GM18861 (cell line): ENCODE measurements around the gene RNF151.
"Not testable (repeated sequence)": the region's sequence is repeated elsewhere in the genome, so short reads cannot be mapped to it uniquely, and the experiment has no call there.

Experiments used
- ATAC-seq: cut with Tn5 transposase; IDR thresholded peaks from one replicate; pipeline ENCODE4 v1.9.1; 2021; ENCODE audit not compliant: unreplicated experiment

RNF151 gene

DNA sequence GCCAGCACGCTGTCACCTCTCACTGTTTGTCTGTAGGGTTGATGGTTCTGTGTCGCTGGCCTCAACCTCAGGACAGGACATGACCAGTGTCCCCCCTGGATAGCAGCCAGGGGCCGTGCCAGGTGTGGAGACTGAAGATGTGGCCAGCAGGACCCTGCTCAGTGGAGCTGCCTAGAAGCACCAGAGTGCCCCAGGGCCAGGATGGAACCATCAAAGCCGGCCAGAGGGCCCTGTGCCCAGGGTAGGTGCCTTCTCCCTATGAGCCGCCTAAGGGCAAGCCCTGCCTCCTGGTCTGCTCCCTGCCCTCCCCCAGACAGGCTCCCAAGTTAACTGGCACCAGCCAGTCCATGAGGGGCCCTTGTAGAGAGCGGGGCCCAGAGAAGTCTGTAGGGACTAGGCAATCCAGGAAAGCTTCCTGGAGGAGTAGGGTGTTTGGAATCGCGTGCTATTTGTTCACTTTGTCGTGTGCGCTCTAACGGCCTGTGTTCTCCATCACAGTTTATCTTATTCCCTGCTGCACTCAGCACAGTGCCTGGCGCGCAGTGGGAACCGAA is 7.9 kb upstream of the RNF151 start:
- no peak for ATAC-seq

DNA sequence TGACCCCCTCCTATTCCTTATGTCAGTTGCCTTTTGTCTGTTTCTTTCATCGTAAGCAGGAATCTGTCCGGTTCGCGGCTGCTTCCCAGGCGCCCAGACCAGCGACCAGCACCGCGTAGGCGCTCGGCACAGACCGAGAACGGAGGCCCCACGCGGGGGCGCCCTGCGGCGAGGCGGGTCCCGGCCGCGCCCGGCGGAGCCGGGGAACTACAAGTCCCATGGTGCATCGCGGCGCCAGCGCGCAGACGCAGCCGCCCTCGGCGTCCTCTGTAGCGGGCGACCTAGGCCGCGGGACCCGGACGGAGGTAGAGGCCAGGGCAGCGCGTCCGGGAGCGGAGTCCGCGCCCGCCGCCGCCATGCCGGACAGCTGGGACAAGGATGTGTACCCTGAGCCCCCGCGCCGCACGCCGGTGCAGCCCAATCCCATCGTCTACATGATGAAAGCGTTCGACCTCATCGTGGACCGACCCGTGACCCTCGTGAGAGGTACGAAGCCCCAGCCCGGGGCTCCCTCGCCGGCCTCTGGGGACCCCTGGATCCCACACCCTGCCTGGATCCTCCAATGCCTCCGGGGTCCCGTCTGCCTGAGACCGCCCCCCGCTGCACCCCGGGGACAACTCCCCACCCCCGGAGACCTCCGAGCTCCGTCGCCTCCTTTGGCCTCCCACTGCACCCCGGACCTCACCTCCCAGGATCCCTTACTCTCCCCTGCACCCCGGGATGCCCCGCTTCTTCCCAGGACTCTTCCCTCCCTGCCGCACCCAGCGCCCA is 7.2 kb upstream of the RNF151 start, which contains the start of gene NDUFB10:
TSS of gene NDUFB10 (plus strand) at position 270 of the 771 bp plus-strand sequence. CDS start at position 357, 87 bp downstream.
- ATAC-seq: peak; percentile 70

DNA sequence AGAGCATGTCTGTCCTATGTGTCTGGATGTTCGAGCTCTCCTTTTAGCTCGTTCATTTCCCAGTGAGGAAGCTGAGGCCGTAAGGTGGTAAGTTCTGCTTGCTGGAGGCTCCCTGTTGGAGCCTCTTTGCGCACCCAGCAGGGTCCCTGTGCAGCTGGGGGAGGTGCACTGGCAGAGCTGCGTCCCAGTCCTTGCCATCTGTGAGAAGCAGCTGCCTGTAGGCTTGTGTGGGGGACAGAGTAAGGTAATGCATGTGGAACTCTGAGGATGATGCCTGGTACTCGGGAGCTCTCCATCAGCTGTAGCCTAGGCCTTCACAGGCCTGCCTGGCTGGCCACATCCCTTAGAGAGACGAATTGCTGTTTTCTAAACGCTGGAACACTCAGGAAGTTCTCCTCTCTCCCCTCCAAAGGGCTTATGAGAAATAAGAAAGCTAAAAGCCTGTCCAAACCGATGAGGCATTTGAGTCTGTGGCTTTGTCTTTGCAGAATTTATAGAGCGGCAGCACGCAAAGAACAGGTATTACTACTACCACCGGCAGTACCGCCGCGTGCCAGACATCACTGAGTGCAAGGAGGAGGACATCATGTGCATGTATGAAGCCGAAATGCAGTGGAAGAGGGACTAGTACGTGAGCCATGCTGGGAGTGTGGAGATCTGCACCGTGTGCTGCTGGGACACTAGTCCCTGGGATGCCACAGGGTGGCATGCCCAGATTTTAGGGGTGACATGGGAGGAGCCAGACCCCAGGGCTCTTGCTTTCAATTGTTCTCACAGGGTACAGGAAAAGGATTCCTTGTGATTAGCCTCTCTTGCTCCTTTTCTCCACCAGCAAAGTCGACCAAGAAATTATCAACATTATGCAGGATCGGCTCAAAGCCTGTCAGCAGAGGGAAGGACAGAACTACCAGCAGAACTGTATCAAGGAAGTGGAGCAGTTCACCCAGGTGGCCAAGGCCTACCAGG is 5.7 kb upstream of the RNF151 start:
- ATAC-seq: no peak

GRCh38 chr16:1961651-1962067 is 5.0 kb upstream of the RNF151 start:
- no peak for ATAC-seq

DNA sequence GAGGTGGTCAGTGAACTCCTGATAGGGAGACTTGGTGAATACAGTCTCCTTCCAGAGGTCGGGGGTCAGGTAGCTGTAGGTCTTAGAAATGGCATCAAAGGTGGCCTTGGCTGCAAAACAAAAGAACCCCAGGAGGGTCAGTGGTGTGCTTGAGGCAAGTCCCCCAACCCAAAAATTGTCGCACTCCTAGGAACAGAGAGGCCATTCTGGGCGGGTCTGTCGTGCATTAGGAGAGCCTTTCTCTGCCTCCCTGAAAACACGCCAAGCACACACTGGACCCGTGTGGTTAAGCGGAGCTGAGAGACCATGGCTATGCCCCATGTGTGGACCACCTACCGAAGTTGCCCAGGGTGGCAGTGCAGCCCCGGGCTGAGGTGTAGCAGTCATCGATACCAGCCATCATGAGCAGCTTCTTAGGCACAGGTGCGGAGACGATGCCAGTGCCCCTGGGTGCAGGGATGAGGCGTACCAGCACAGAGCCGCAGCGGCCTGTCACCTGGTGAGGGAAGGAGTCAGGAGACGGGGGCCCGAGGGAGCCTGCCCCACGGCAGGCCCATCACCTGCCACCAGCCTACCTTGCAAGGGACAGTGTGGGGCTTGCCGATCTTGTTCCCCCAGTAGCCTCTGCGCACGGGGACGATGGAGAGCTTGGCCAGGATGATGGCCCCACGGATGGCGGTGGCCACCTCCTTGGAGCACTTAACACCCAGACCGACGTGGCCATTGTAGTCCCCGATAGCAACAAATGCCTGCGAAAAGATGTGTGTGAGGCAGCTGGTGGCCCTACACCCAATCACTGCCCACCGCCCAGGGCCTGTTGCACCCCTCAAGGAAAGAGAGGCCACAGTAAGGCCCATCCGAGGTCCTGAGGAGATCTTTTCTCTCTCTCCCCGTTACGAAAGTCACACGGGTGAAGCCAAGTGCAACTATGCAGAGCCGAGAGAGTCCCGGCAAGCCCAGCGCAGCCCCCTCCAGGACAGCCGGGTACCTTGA is 4.2 kb upstream of the RNF151 start:
- not testable (repeated sequence) for ATAC-seq

DNA sequence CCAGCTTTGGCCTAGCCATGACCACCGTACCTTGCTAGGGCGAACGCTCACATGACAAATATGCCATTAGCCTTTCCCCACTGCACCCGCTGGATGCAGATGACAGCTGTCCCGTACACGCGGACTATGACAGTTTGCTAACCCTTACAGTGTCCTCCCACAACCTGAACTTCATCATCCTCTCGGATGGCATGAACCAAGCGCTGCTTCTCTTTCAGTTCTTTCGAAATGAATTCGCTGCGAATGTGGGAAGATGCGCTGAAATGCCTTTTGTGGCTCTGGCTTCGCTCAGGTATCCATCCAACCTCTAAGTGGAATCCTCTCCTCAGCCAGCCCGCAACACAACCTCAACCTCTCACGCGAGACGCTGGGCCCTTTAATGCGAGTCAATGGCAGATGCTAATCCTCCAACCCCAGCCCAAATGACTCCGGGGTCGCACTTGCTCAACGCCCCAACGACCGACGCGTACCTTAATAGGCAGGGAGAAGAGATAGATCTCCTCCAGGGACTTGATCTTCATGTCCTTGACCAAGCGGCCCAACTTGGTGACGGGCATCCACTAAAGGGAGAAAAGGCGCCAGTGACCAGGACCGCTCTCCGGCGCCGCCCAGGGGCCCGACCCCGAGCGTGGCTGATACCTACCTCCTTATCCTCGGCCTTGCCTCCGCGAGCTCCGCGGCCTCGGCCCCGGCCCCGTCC is 2.7 kb upstream of the RNF151 start:
- ATAC-seq: no peak

DNA sequence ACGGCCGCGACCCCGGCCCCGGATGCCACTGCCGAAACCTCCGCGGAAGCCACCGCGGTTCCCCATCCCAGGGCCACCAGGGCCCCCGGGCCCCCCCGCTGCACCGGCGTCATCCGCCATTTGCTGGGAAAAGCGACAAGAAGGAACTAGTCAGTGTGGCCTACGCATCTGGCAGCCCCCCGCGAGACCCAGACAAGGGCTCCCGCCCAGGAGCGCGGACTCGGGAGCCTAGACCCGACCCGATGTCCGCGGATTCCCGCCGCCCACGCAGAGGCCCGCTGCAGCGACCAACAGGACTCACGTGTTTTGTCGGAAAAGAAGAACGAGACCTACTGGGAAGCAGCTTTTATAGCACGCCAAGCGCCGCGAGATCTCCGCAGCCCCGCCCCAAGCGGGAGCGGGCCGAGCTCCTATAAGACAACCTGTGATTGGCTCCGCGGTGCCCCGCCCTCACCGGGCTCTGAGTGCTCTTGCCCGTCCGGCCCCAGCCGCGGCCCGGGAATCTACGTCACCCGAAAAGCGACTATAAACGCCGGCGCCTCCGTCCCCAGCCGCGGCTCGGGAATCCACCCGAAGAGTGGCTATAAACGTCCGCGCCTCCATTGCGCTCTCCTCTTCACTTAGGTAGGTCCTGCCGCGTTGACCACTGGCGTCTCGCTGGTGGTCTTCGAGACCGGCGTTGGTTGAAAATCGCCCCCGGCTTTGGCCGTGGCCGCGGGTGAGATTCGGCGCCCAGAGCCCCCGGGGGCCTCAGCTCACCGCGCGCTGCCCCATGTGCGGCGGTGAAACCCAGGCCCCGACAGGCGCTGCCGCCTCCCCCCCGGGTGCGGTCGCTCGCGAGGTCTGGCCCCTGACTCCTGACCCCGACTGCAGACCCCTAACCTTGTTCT is 1.9 kb upstream of the RNF151 start, which contains the start of gene RPS2:
TSS of gene RPS2 (minus strand) at position 321 of the 890 bp plus-strand sequence. CDS start at position 120, 201 bp downstream.
- peak; percentile 72 for ATAC-seq

DNA sequence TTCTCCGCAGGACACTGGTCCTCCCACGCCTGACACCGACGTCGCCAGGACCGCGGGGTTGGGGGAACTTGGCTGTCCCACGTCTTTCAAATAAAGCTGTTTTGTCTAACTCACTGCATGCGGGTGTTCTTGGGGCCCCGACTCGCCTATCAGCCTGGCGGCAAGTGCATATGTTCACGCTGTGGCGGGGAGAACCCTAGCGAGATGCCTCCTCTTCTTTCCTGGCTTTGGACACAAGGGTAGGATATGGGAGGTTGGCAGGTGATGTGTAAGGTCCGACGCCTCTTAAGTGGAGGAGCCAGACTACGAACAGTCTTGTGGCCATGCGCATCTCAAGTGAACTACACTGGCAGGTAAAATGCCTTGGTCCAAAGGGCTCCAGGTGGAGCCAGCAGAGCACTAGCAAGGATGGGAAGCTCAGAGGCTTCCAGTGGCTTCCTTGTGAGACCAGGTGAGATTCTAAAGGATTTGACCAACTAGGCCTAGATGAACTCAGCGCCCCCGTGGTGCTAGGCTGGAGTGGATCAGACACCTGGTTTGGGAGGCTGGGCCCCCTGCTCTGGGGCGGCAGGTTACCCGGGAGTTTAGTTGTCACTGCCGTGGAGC is 1.2 kb upstream of the RNF151 start:
- ATAC-seq: no peak

DNA sequence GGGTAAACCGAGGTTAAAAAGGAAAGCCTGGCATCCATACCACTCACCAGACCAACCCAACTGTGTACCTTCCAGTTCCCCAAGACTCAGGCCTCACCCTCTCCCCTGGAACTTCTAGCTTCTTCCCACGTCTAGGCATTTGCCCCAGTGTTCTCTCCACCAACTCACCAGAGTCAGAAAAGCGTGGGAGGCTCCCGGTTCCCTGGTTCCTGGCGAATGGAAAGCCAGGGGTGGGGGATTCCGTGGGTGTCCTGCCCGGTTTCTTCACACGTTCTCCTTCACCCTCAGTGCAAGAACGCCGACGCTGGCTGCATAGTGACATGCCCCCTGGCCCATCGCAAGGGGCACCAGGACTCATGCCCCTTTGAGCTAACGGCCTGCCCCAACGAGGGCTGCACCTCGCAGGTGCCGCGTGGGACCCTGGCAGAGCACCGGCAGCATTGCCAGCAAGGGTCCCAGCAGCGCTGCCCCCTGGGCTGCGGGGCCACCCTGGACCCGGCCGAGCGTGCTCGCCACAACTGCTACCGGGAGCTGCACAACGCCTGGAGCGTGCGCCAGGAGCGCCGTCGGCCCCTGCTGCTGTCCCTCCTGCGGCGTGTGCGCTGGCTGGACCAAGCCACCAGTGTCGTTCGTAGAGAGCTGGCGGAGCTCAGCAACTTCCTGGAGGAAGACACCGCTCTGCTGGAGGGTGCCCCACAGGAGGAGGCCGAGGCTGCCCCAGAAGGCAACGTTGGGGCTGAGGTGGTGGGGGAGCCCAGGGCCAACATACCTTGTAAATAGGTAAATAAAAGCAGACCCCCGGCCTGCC is 1.7 kb downstream of the RNF151 start:
- ATAC-seq: no peak

- ATAC-seq: peak; percentile 71
These were observed 5.3 kb downstream of the RNF151 start, which contains the start of gene TBL3 for GRCh38 chr16:1971796-1972489. Gene TBL3, plus strand, starts transcription at chr16:1972053. Its CDS starts 112 bp downstream, at chr16:1972165.

- no peak for ATAC-seq
These were observed 5.8 kb downstream of the RNF151 start for GRCh38 chr16:1972490-1972877.

- no peak for ATAC-seq
These were observed 7.0 kb downstream of the RNF151 start for GRCh38 chr16:1973461-1974156.

DNA sequence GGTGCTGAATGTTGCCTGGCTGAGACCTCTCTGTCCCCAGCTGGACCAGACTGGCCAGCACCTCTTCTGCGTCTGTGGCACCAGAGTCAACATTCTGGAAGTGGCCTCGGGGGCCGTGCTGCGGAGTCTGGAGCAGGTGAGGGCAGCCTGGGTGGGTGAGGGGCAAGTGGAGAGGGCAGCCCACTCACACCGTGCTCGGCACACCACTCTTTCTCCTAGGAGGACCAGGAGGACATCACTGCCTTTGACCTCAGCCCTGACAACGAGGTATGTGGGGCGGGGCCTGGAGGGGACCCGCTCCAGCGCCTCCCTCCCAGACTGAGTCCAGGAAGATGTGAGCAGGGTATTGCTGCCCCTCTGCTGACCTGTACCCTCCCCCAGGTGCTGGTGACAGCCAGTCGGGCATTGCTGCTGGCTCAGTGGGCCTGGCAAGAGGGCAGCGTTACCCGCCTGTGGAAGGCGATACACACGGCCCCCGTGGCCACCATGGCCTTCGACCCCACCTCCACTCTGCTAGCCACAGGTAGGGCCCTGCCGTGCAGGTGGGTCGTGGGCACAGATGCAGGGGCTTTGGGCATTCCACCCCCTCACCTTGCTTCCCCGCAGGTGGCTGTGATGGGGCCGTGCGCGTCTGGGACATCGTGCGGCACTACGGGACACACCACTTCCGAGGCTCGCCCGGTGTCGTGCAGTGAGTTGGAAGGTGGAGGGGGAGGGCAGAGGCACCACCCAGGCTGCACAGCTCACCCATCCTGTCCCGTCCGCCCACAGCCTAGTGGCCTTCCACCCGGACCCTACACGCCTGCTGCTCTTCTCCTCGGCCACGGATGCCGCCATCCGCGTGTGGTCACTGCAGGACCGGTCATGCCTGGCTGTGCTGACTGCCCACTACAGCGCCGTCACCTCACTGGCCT is 7.8 kb downstream of the RNF151 start:
- no peak for ATAC-seq

DNA sequence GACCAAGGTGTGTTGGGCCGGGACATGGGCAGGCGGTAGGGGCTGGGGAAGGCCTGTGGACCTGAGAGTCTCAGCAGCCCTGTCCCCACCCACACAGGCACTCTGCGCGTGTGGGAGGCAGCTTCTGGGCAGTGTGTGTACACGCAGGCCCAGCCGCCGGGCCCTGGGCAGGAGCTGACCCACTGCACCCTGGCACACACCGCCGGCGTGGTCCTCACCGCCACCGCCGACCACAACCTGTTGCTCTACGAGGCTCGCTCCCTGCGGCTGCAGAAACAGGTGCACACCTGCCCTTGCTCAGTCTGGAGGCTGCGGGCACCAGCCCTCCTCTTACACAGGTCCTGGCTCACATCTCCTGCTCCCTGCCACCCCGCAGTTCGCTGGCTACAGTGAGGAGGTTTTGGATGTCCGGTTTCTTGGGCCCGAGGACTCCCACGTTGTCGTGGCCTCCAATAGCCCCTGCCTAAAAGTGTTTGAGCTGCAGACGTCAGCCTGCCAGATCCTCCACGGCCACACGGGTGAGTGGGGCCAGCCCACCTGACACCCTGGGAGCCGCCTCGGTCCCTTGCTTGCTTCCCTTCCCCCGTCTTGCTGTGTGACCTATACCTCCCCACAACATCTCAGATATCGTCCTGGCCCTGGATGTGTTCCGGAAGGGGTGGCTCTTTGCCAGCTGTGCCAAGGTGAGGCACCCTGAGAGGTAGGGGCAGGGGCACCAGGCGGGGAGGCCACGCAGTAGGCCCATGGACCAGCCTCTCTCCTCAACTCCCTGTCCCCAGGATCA is 9.0 kb downstream of the RNF151 start:
- ATAC-seq: no peak
